Astrocyte (in vitro differentiated cells and primary cell): ENCODE data around the gene LRG1.

Experiments
- CTCF ChIP-seq: IDR thresholded peaks from 2 replicates; pipeline ENCODE4 v1.5.1; 2011; ENCODE audit warnings: low read depth, mild to moderate bottlenecking, inconsistent platforms, low read length, moderate library complexity; ENCODE audit not compliant: insufficient read depth
- EZH2 ChIP-seq: IDR thresholded peaks from 2 replicates; pipeline ENCODE4 v1.6.1; 2012; ENCODE audit warnings: mild to moderate bottlenecking, low read length, inconsistent platforms; ENCODE audit not compliant: insufficient read depth

GRCh38 chr19:4550018-4550417, 10.2 kb upstream of the LRG1 start:
- TF ChIP-seq CTCF (no peak), EZH2 (no peak)
